GM10248 (cell line): ENCODE results near the gene TMEM54.

ENCODE experiments used
- CTCF ChIA-PET: fragments of 300-600 bp; sonication (Branson Sonifier 250); formaldehyde crosslinking; extraction: SDS; loops from one replicate; lab custom pipeline; 2021; ENCODE audit warnings: antibody characterized with exemption; lab: Yijun Ruan, JAX
- POLR2A ChIA-PET: fragments of 350-650 bp; sonication (Branson Sonifier 250); formaldehyde crosslinking; extraction: SDS; loops from one replicate; lab custom pipeline; 2020; ENCODE audit warnings: antibody characterized with exemption; lab: Yijun Ruan, JAX
- DNase-seq: peaks from one replicate; pipeline ENCODE4 v3.0.0; 2012; ENCODE audit errors: extremely low spot score
- TF ChIP-seq, protein P1 (sequence below): IDR thresholded peaks from 2 replicates; pipeline ENCODE4 v1.5.1; 2012; ENCODE audit warnings: mild to moderate bottlenecking, low read depth; ENCODE audit errors: extremely low read depth, missing control alignments, control extremely low read depth

The TMEM54 gene

GRCh38 chr1:32946413-32946812 is 45.2 kb upstream of the TMEM54 start:
- TF ChIP-seq, protein P1, sequence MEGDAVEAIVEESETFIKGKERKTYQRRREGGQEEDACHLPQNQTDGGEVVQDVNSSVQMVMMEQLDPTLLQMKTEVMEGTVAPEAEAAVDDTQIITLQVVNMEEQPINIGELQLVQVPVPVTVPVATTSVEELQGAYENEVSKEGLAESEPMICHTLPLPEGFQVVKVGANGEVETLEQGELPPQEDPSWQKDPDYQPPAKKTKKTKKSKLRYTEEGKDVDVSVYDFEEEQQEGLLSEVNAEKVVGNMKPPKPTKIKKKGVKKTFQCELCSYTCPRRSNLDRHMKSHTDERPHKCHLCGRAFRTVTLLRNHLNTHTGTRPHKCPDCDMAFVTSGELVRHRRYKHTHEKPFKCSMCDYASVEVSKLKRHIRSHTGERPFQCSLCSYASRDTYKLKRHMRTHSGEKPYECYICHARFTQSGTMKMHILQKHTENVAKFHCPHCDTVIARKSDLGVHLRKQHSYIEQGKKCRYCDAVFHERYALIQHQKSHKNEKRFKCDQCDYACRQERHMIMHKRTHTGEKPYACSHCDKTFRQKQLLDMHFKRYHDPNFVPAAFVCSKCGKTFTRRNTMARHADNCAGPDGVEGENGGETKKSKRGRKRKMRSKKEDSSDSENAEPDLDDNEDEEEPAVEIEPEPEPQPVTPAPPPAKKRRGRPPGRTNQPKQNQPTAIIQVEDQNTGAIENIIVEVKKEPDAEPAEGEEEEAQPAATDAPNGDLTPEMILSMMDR, result no peak
- DNase-seq, result no peak
- ChIA-PET CTCF (interaction anchor here (1.1 to 8.1 kb wide), 2 partner anchors 13 to 139 kb away, joined by 3 to 69 read pairs; no protein-coding TSS in a partner anchor), POLR2A (interaction anchor here (0.5 to 1.3 kb wide), 3 partner anchors 13 to 942 kb away, joined by 3 to 10 read pairs (median 3); partner anchors contain the start of gene RNF19B)

- POLR2A ChIA-PET, result no interaction called here
- CTCF ChIA-PET, result interaction anchor here (0.7 to 8.1 kb wide), 4 partner anchors 11 to 142 kb away, joined by 3 to 69 read pairs (median 12); no protein-coding TSS in a partner anchor
- TF ChIP-seq, protein P1, result no peak
- DNase-seq, result no peak
These were observed 43.0 kb upstream of the TMEM54 start for GRCh38 chr1:32944180-32944579.

DNA sequence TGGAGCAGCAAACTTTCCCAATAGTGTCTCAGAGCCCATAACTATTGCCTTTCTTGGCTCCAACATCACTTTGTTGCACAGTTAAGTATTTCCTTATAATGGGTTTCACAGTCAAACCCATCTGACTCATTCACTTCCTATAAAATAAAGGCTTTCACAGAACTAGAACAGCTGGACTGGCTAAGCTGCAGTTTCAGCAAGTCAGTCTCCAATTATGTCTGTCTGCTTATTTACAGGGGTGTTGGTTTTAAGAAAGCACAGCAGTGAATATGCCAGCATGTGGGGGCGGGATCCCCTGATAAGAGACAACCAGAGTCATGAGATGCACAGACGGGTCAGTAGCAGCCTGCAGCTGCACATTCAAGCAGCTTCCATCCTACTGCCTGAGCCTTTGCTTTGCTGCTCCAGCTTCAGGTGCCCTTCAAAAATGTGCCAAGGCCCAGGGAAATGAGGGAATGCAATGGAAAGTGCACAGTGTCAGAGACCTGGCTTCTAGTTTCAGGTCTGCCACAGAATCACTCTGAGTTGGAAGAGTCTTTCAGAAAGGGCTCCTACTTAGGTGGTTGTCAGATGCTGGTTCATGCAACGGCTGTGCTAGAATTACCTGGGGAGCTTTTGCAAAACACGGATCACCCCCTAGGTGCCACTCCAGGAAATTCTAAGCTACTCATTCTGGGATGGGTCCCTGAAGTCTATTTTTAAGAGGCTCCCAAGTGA is 38.6 kb upstream of the TMEM54 start:
- ChIA-PET POLR2A (interaction anchor here (0.5 kb wide), 1 partner anchor 22 kb away, joined by 3 read pairs; no protein-coding TSS in a partner anchor), CTCF (interaction anchor here (0.7 to 8.1 kb wide), 6 partner anchors 6 to 144 kb away, joined by 3 to 69 read pairs (median 4); no protein-coding TSS in a partner anchor)
- TF ChIP-seq, protein P1, result no peak
- no peak for DNase-seq

- DNase-seq, result no peak
- POLR2A ChIA-PET, result no interaction called here
- CTCF ChIA-PET, result interaction anchor here (0.8 to 9.7 kb wide), 7 partner anchors 7 to 120 kb away, joined by 3 to 69 read pairs (median 3); no protein-coding TSS in a partner anchor
- TF ChIP-seq, protein P1, result no peak
These were observed 35.9 kb upstream of the TMEM54 start for GRCh38 chr1:32937061-32937460.

GRCh38 chr1:32934535-32934934 is 33.3 kb upstream of the TMEM54 start:
- TF ChIP-seq, protein P1, result no peak
- POLR2A ChIA-PET, result interaction anchor here (0.7 kb wide), 1 partner anchor 90 kb away, joined by 3 read pairs; no protein-coding TSS in a partner anchor
- CTCF ChIA-PET, result interaction anchor here (0.8 to 9.7 kb wide), 19 partner anchors 9 to 160 kb away, joined by 3 to 107 read pairs (median 5); partner anchors contain the start of gene AZIN2

GRCh38 chr1:32933742-32934322 is 32.6 kb upstream of the TMEM54 start:
- TF ChIP-seq, protein P1, result no peak

More at GRCh38 chr1:32934535-32934934, 33.3 kb upstream of the TMEM54 start:
- no peak for DNase-seq

More at GRCh38 chr1:32933742-32934322, 32.6 kb upstream of the TMEM54 start:
- POLR2A ChIA-PET, result no interaction called here
- DNase-seq, result no peak
- CTCF ChIA-PET, result interaction anchor here (0.7 to 9.7 kb wide), 33 partner anchors 10 to 161 kb away, joined by 3 to 107 read pairs (median 5); partner anchors contain the start of gene AZIN2
